Stimulated activated CD8-positive, alpha-beta memory T cell treated with anti-CD3 and anti-CD28 coated beads, Interleukin-7, amount 100 ng/mL, for 48 hours (primary cell): ENCODE measurements around the gene ACER2.

ENCODE experiments used
- DNase-seq, 2 donors: peaks; one replicate each; pipeline ENCODE4 v3.0.0-alpha.2; 2020; ENCODE audit warnings: low read depth in 1 of 2; ENCODE audit errors: extremely low read depth in 1 of 2

Gene ACER2

GRCh38 chr9:19481971-19482404 lies 73.2 kb downstream of the ACER2 start:
- no peak for DNase-seq

GRCh38 chr9:19484699-19485098 lies 75.9 kb downstream of the ACER2 start:
- DNase-seq, result no peak

GRCh38 chr9:19485193-19485592 lies 76.4 kb downstream of the ACER2 start:
- no peak for DNase-seq

GRCh38 chr9:19486803-19487202 lies 78.0 kb downstream of the ACER2 start:
- DNase-seq, result no peak

GRCh38 chr9:19488721-19489120 lies 79.9 kb downstream of the ACER2 start:
- no peak for DNase-seq

GRCh38 chr9:19490269-19490668 lies 81.5 kb downstream of the ACER2 start:
- DNase-seq, result no peak

GRCh38 chr9:19490828-19491227 lies 82.0 kb downstream of the ACER2 start:
- DNase-seq, result no peak

GRCh38 chr9:19492775-19493173 lies 84.0 kb downstream of the ACER2 start:
- no peak for DNase-seq

GRCh38 chr9:19493174-19493811 lies 84.5 kb downstream of the ACER2 start:
- DNase-seq, result peak in 1 of 2 donors; percentile 9

- no peak for DNase-seq
Observed at GRCh38 chr9:19493876-19494275, 85.1 kb downstream of the ACER2 start.

- DNase-seq, result no peak
Observed at GRCh38 chr9:19495186-19496028, 86.6 kb downstream of the ACER2 start.

GRCh38 chr9:19496321-19497050 lies 87.7 kb downstream of the ACER2 start:
- DNase-seq, result no peak

GRCh38 chr9:19497276-19497675 lies 88.5 kb downstream of the ACER2 start:
- DNase-seq, result no peak

GRCh38 chr9:19498015-19498414 lies 89.2 kb downstream of the ACER2 start:
- DNase-seq, result no peak
